HG02763 (cell line): Measurements from ENCODE around the gene GMDS.
"Not testable (repeated sequence)": the region's sequence is repeated elsewhere in the genome, so short reads cannot be mapped to it uniquely, and the experiment has no call there.

Source experiments
- ATAC-seq: cut with Tn5 transposase; IDR thresholded peaks from one replicate; pipeline ENCODE4 v1.9.1; 2021; ENCODE audit warnings: mild to moderate bottlenecking, moderate library complexity; ENCODE audit not compliant: unreplicated experiment

The GMDS gene

GRCh38 chr6:1668456-1668855 is 576.9 kb downstream of the GMDS start:
- not testable (repeated sequence) for ATAC-seq

GRCh38 chr6:1667805-1668175 is 577.6 kb downstream of the GMDS start:
- no peak for ATAC-seq

- ATAC-seq: no peak
These were observed 578.2 kb downstream of the GMDS start for GRCh38 chr6:1667012-1667804.

- ATAC-seq: peak; percentile 82
These were observed 580.2 kb downstream of the GMDS start for GRCh38 chr6:1665214-1665613.

GRCh38 chr6:1664329-1664728 is 581.1 kb downstream of the GMDS start:
- ATAC-seq: no peak

GRCh38 chr6:1663511-1663910 is 581.9 kb downstream of the GMDS start:
- no peak for ATAC-seq

- ATAC-seq: no peak
These were observed 582.9 kb downstream of the GMDS start for GRCh38 chr6:1662534-1662933.

GRCh38 chr6:1659816-1660215 is 585.6 kb downstream of the GMDS start:
- ATAC-seq: no peak

GRCh38 chr6:1658212-1659005 is 587.0 kb downstream of the GMDS start:
- no peak for ATAC-seq

GRCh38 chr6:1657771-1658165 is 587.6 kb downstream of the GMDS start:
- ATAC-seq: no peak

GRCh38 chr6:1657116-1657770 is 588.2 kb downstream of the GMDS start:
- ATAC-seq: no peak

GRCh38 chr6:1654054-1654453 is 591.4 kb downstream of the GMDS start:
- no peak for ATAC-seq

GRCh38 chr6:1652842-1653241 is 592.6 kb downstream of the GMDS start:
- ATAC-seq: no peak

GRCh38 chr6:1651362-1651761 is 594.0 kb downstream of the GMDS start:
- ATAC-seq: no peak

GRCh38 chr6:1645466-1646185 is 599.8 kb downstream of the GMDS start:
- ATAC-seq: no peak

GRCh38 chr6:1644516-1645060 is 600.8 kb downstream of the GMDS start:
- no peak for ATAC-seq

GRCh38 chr6:1643830-1644445 is 601.5 kb downstream of the GMDS start:
- no peak for ATAC-seq

GRCh38 chr6:1643111-1643510 is 602.3 kb downstream of the GMDS start:
- ATAC-seq: no peak

- no peak for ATAC-seq
These were observed 604.0 kb downstream of the GMDS start for GRCh38 chr6:1641343-1641885.

GRCh38 chr6:1640476-1640875 is 604.9 kb downstream of the GMDS start:
- ATAC-seq: no peak
